GM18505 (cell line): ENCODE measurements around the gene SLC16A6.
A peak's percentile ranks its signal among the peaks of the same experiment; 100 is the strongest.
"Not testable (repeated sequence)": the region's sequence is repeated elsewhere in the genome, so short reads cannot be mapped to it uniquely, and the experiment has no call there.

ENCODE experiments used
- ATAC-seq: cut with Tn5 transposase; IDR thresholded peaks from one replicate; pipeline ENCODE4 v1.9.1; 2021; ENCODE audit not compliant: unreplicated experiment
- POLR2A ChIP-seq: IDR thresholded peaks from 4 replicates; pipeline ENCODE4 v1.6.1; 2011; ENCODE audit warnings: borderline replicate concordance; ENCODE audit not compliant: insufficient read depth, insufficient read length; ENCODE audit errors: extremely low read depth

SLC16A6 gene

GRCh38 chr17:68290268-68290954, 516 bp downstream of the SLC16A6 start:
- ATAC-seq = no peak
- peak; percentile 27 for TF ChIP-seq POLR2A

- TF ChIP-seq POLR2A = no peak
- no peak for ATAC-seq
These were observed 1.0 kb downstream of the SLC16A6 start for GRCh38 chr17:68289936-68290267.

GRCh38 chr17:68289473-68289872, 1.5 kb downstream of the SLC16A6 start:
- TF ChIP-seq POLR2A = no peak
- no peak for ATAC-seq

GRCh38 chr17:68288804-68289203, 2.1 kb downstream of the SLC16A6 start:
- no peak for ATAC-seq
- no peak for TF ChIP-seq POLR2A

- no peak for ATAC-seq
- TF ChIP-seq POLR2A = no peak
These were observed 2.6 kb downstream of the SLC16A6 start for GRCh38 chr17:68288375-68288774.

- ATAC-seq = not testable (repeated sequence)
These were observed 9.0 kb downstream of the SLC16A6 start for GRCh38 chr17:68281965-68282364.

GRCh38 chr17:68277807-68278206, 13.1 kb downstream of the SLC16A6 start:
- TF ChIP-seq POLR2A = no peak
- no peak for ATAC-seq

GRCh38 chr17:68276339-68276738, 14.6 kb downstream of the SLC16A6 start:
- not testable (repeated sequence) for ATAC-seq

- no peak for TF ChIP-seq POLR2A
- no peak for ATAC-seq
These were observed 17.2 kb downstream of the SLC16A6 start for GRCh38 chr17:68273722-68274121.

GRCh38 chr17:68265833-68266232, 25.1 kb downstream of the SLC16A6 start:
- not testable (repeated sequence) for ATAC-seq

GRCh38 chr17:68263101-68263681, 27.7 kb downstream of the SLC16A6 start:
- not testable (repeated sequence) for ATAC-seq

GRCh38 chr17:68262467-68262866, 28.5 kb downstream of the SLC16A6 start:
- ATAC-seq = not testable (repeated sequence)

GRCh38 chr17:68260051-68260762, 30.7 kb downstream of the SLC16A6 start:
- no peak for ATAC-seq
- TF ChIP-seq POLR2A = no peak

GRCh38 chr17:68259648-68259951, 31.3 kb downstream of the SLC16A6 start:
- ATAC-seq = peak; percentile 1

- ATAC-seq = peak; percentile 87
These were observed 31.9 kb downstream of the SLC16A6 start for GRCh38 chr17:68258890-68259647.
